Lung microvascular endothelial cell (primary cell): ENCODE measurements around the gene TRMT10B. TPM values are rescaled to one million over a fixed set of nuclear protein-coding genes. Genes with fewer than 3 reads are reported as not detected.
"Not testable (repeated sequence)": the region's sequence is repeated elsewhere in the genome, so short reads cannot be mapped to it uniquely, and the experiment has no call there.

Experiments used
- DNase-seq, 2 donors: peaks; one replicate each; pipeline versions ENCODE4 v3.0.0 to v3.0.0-alpha.2; 2010; ENCODE audit warnings: low read depth in 2 of 2
- total RNA-seq: library from RNA; depleted of rRNA; stranded (reverse); fragments of >200 nt; gene quantifications from 2 replicates; pipeline ENCODE4 v1.2.1, GENCODE V29; 2014

Gene TRMT10B
- total RNA-seq, 1 donor from 2014 or later: 2.2 TPM

DNA sequence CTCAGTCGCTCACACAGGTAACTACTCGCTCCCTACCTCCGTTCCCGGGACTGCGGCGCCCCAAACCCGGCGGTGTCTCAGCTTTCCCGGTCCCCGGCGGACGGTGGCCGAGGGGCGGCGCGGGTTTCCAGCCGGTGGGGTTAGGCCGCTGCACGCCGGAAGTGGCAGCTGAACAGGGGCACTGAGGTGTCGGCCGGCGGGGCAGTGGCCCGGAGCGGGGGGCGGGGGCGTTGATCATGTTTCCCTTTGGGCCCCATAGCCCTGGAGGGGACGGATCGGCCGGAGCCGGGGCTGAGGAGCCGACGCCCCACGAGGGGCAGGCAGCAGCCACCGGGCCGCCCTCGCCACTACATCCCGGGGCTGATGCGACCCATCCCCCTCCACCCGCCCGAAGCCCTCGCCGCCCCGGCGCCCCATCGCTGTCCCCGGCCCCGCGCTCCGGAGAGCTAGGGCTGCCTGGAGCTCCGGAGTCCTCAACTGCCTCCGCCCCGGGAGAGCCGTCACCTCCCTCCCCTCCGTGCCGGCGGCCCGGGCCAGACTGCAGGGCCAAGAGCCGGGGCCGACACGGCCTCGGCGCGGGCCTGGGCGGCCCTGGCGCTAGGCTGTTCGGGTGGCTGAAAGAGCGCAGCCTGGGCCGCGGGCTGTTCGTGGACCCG, 47.2 kb downstream of the TRMT10B start, which contains the start of gene DCAF10:
DCAF10 (plus strand) TSS at position 167 of the 656 bp plus-strand sequence; CDS start at position 237, 70 bp downstream.
- peak; percentile 88 to 91 for DNase-seq

DNA sequence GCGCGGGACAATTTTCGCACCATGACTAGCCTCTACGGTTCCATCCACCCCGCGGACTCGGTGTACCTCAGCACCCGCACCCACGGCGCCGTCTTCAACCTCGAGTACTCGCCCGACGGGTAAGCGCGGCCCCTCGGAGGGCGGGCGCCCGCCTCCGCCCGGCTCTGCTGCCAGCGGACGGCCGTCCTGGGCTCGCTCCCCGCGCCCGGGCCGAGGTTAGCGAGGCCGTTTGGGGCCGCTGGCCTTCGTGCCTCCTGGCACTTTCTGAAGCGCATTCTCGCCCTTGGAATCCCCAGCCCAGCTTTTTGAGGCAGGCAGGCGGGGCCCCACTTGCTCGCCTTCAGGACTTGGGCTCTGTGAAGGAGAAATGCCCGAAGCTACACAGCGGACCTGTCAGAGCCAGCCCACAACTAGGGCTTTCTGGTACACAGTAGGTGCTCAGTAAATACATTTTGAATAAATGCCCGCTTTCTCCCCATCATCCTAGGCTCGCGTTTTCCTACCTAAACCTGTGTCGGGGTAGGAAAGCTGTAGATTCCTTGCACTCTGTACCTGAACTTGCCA, 47.8 kb downstream of the TRMT10B start:
- DNase-seq: peak in 1 of 2 donors; percentile 53

DNA sequence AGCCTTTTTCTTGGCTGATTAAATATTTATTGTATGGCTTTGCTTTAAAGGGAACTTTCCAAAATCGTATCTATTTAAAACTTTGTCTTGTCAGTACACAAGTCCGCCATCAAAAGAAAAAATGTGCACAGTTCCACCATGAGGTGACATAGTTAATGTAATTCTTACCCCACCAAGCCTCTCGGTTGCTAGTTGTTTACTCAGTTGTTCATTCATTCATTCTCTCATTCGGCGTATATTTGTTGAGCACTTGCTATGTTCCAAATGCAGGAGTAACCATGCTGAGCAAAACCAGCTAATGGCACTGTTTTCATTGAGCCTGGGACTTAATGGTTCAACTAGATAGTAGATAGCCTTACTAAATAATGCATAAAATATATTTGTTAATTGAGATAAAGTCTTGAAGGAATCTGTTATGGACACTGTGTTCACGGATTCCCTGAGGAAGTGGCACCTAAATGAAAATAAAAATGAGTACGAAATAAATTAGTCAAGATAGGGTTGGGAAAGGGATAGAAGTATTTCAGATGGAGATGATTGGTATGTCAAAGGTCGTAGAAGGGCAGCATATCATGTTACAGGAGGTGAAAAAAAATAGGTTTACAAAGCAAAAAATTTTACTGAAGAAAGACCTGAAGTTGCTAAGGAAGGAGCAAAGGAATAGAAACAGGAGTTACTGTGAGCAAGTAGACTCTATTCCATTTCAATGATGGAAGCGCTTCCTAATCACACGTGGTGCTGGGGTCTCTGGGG, 48.5 kb downstream of the TRMT10B start:
- DNase-seq: no peak

DNA sequence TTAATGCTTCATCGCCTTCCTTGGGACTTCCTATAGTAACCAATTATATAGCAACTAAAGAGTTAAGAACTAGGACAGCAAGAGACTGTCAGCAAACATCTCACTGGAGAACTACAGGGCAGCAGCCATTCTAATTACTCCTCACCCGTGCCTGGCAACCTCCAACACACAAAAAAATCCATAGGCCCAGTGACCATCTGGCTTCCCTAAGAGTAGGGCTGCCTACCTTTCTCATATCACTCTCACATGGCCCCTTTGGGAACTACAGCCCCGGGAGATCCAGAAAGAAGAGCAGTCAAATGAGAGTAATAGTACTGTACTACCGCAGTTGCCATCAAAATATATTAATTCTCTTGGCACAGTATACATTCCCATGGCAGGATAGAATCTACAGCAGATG, 52.7 kb downstream of the TRMT10B start:
- DNase-seq: no peak

DNA sequence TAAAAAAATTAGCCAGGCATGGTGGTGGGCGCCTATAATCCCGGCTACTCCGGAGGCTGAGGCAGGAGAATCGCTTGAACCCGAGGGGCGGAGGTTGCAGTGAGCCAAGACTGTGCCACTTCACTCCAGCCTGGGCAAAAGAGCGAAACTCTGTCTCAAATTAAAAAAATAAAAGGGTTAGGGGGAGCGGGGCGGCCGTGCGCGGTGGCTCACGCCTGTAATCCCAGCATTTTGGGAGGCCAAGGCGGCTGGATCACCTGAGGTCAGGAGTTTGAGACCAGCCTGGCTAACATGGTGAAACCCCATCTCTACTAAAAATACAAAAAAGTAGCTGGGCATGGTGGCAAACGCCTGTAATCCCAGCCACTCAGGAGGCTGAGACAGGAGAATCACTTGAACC, 56.1 kb downstream of the TRMT10B start:
- DNase-seq: not testable (repeated sequence)

DNA sequence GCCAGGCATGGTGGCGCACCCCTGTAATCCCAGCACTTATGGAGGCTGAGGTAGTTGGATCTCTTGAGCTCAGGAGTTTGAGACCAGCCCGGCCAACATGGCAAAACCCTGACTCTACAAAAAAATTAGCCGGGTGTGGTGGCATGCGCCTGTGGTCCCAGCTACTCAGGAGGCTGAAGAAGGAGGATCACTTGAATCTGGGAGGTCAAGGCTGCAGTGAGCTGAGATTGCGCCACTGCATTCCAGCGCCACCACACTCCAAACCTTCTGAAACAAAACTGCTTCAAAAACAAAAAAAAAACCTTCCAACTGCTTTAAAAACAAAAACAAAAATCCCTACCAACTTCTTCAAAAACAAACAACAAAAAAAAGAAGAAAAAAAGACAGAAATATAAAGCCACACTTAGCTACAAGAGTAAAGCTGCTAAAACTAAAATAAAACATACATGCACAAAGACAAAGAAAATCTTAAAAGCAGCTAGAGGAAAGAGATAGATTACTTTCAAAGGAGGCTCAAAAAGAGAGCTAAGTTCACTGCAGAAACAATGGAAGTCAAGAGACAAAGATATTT, 58.4 kb downstream of the TRMT10B start:
- no peak for DNase-seq

- no peak for DNase-seq
Observed at GRCh38 chr9:37812773-37813379, 59.3 kb downstream of the TRMT10B start.

- no peak for DNase-seq
Observed at GRCh38 chr9:37818849-37819248, 65.2 kb downstream of the TRMT10B start.

DNA sequence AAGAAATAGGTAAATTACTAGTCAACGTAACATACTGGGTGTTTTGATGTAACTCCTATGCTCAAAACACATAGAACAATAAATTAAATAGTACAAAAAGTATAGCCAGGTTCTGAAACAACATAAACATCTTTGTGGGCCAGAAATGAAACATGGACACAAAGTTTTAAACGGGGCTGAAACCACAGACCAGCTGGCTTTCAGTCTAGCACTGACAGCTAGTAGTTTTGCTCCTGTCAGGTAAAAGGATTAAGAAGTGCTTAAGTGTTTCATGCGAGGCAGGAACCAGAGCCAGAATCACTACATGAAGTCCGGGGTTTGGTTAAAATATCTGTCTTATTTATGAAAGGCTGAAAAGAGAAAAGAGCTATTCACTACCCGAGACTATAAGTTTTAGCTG, 66.5 kb downstream of the TRMT10B start:
- no peak for DNase-seq

- not testable (repeated sequence) for DNase-seq
Observed at GRCh38 chr9:37825174-37825573, 71.6 kb downstream of the TRMT10B start.

DNA sequence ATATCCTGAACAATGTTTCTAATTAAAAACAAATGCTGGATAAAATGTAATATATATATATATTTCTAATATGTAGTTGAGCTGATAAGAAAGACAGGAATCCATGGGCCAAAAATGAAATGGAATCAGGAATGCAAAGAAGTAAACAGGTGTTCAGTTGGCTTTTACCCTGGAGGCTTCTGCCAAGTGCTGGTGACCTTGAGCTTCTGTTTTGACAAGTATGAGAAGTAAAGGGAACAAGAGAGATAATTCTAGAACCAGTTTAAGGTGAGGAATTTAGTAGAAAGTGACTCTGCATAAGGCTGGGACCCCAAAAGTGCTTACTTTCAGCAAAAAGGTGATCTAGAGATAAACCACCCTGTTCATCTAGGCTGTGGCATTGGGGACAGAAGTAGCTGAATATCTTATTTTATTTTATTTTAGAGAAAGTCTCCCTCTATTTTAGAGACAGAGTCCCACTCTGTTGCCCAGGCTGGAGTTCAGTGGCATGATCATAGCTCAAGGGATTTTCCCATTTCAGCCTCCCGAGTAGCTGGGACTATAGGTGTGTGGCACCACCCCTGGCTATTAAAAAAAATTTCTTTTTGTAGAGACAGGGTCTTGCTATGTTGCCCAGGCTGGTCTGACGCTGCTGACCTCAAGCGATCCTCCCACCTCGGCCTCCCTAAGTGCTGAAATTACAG, 74.0 kb downstream of the TRMT10B start:
- DNase-seq: no peak

Other genes starting within 250 kb of the TRMT10B start
- 9.8 and 13.3 TPM in 2 replicates for gene FBXO10, start 177.4 kb upstream of the TRMT10B start, total RNA-seq
- gene TOMM5, start 161.2 kb upstream of the TRMT10B start, total RNA-seq: 118 and 122 TPM in 2 replicates
- not detected in 2 replicates for gene FRMPD1, start 102.9 kb upstream of the TRMT10B start, total RNA-seq
- gene EXOSC3, start 31.3 kb downstream of the TRMT10B start, total RNA-seq: 19.6 and 28.6 TPM in 2 replicates
- 11.3 and 12.1 TPM in 2 replicates for gene DCAF10, start 47.0 kb downstream of the TRMT10B start, total RNA-seq
- gene SLC25A51, start 150.3 kb downstream of the TRMT10B start, total RNA-seq: 50.8 and 63.9 TPM in 2 replicates